Activated naive CD4-positive, alpha-beta T cell treated with anti-CD3 and anti-CD28 coated beads, Interleukin-2, amount 10 ng/mL, durations not matched to agents 7 days and 5 days (primary cell): ENCODE data around the gene TMEM11.
"Not testable (repeated sequence)": the region's sequence is repeated elsewhere in the genome, so short reads cannot be mapped to it uniquely, and the experiment has no call there.

Experiments
- CTCF ChIA-PET: fragments of 350-600 bp; sonication (Branson Sonifier 250); formaldehyde crosslinking; loops from one replicate; lab custom pipeline; 2021; ENCODE audit warnings: antibody characterized with exemption; lab: Charles Lee
- DNase-seq: peaks from one replicate; pipeline ENCODE4 v3.0.0-alpha.2; 2020
- H3K27ac Mint-ChIP-seq: one replicate; pipeline ENCODE4 v1.8.0; 2021; ENCODE audit warnings: mild to moderate bottlenecking, moderate library complexity, mixed read lengths
- H3K27me3 Mint-ChIP-seq: one replicate; pipeline ENCODE4 v1.8.0; 2021; ENCODE audit warnings: mild to moderate bottlenecking, mixed read lengths
- H3K36me3 Mint-ChIP-seq: one replicate; pipeline ENCODE4 v1.8.0; 2021; ENCODE audit warnings: mixed read lengths
- H3K4me1 Mint-ChIP-seq: one replicate; pipeline ENCODE4 v1.8.0; 2021; ENCODE audit warnings: mixed read lengths
- H3K4me3 Mint-ChIP-seq: one replicate; pipeline ENCODE4 v1.8.0; 2021; ENCODE audit warnings: mild to moderate bottlenecking, moderate library complexity, mixed read lengths
- H3K9me3 Mint-ChIP-seq: one replicate; pipeline ENCODE4 v1.8.0; 2021; ENCODE audit warnings: mixed read lengths

Gene TMEM11

GRCh38 chr17:21232033-21232749 lies 18.2 kb upstream of the TMEM11 start:
- peaks cover 9% of the 10 kb centered on the region for H3K9me3 Mint-ChIP-seq
- peaks cover 5% of the 10 kb centered on the region for H3K36me3 Mint-ChIP-seq
- H3K4me1 Mint-ChIP-seq, result no peaks in the 10 kb centered on the region
- H3K27me3 Mint-ChIP-seq, result no peaks in the 10 kb centered on the region
- H3K27ac Mint-ChIP-seq, result no peak overlapping the region
- H3K4me3 Mint-ChIP-seq, result no peak overlapping the region
- CTCF ChIA-PET, result no interaction called here
- DNase-seq, result no peak

- peaks cover 5% of the 10 kb centered on the region for H3K36me3 Mint-ChIP-seq
- H3K27me3 Mint-ChIP-seq, result no peaks in the 10 kb centered on the region
- no peaks in the 10 kb centered on the region for H3K4me1 Mint-ChIP-seq
- CTCF ChIA-PET, result no interaction called here
- no peak overlapping the region for H3K4me3 Mint-ChIP-seq
- peaks cover 9% of the 10 kb centered on the region for H3K9me3 Mint-ChIP-seq
- DNase-seq, result no peak
- H3K27ac Mint-ChIP-seq, result no peak overlapping the region
Measured at GRCh38 chr17:21231533-21231932, 17.6 kb upstream of the TMEM11 start.

- Mint-ChIP-seq H3K36me3 (peaks cover 5% of the 10 kb centered on the region), H3K27ac (no peak overlapping the region), H3K4me3 (no peak overlapping the region), H3K4me1 (no peaks in the 10 kb centered on the region), H3K27me3 (no peaks in the 10 kb centered on the region), H3K9me3 (peaks cover 9% of the 10 kb centered on the region)
- DNase-seq, result no peak
- CTCF ChIA-PET, result no interaction called here
Measured at GRCh38 chr17:21228845-21229244, 14.9 kb upstream of the TMEM11 start.

- CTCF ChIA-PET, result no interaction called here
- Mint-ChIP-seq H3K27ac (no peak overlapping the region), H3K27me3 (no peaks in the 10 kb centered on the region), H3K9me3 (peaks cover 7% of the 10 kb centered on the region), H3K4me1 (no peaks in the 10 kb centered on the region), H3K4me3 (no peak overlapping the region), H3K36me3 (peaks cover 5% of the 10 kb centered on the region)
- DNase-seq, result no peak
Measured at GRCh38 chr17:21228111-21228510, 14.2 kb upstream of the TMEM11 start.

GRCh38 chr17:21227277-21227676 lies 13.3 kb upstream of the TMEM11 start:
- H3K36me3 Mint-ChIP-seq, DNase-seq, H3K4me3 Mint-ChIP-seq, H3K4me1 Mint-ChIP-seq, H3K27me3 Mint-ChIP-seq, CTCF ChIA-PET, H3K9me3 Mint-ChIP-seq, H3K27ac Mint-ChIP-seq: not testable (repeated sequence)

GRCh38 chr17:21223086-21223485 lies 9.1 kb upstream of the TMEM11 start:
- Mint-ChIP-seq H3K27ac (no peak overlapping the region), H3K36me3 (peaks cover 11% of the 10 kb centered on the region), H3K9me3 (no peaks in the 10 kb centered on the region), H3K4me1 (no peaks in the 10 kb centered on the region), H3K4me3 (no peak overlapping the region), H3K27me3 (no peaks in the 10 kb centered on the region)
- DNase-seq, result no peak
- CTCF ChIA-PET, result no interaction called here

GRCh38 chr17:21218831-21219380 lies 4.9 kb upstream of the TMEM11 start:
- no peak for DNase-seq
- Mint-ChIP-seq H3K27me3 (no peaks in the 10 kb centered on the region), H3K4me1 (peaks cover 30% of the 10 kb centered on the region), H3K9me3 (no peaks in the 10 kb centered on the region), H3K36me3 (peaks cover 12% of the 10 kb centered on the region), H3K4me3 (no peak overlapping the region), H3K27ac (peak overlapping the region; percentile 24)
- CTCF ChIA-PET, result no interaction called here

- CTCF ChIA-PET, result no interaction called here
Measured at GRCh38 chr17:21218101-21218500, 4.1 kb upstream of the TMEM11 start.

GRCh38 chr17:21217346-21217745 lies 3.4 kb upstream of the TMEM11 start:
- no peaks in the 10 kb centered on the region for H3K27me3 Mint-ChIP-seq
- no peaks in the 10 kb centered on the region for H3K9me3 Mint-ChIP-seq
- no peak overlapping the region for H3K4me3 Mint-ChIP-seq
- peaks cover 41% of the 10 kb centered on the region for H3K4me1 Mint-ChIP-seq
- CTCF ChIA-PET, result no interaction called here
- DNase-seq, result no peak
- peaks cover 16% of the 10 kb centered on the region for H3K36me3 Mint-ChIP-seq
- H3K27ac Mint-ChIP-seq, result peak overlapping the region; percentile 19

More at GRCh38 chr17:21218101-21218500, 4.1 kb upstream of the TMEM11 start:
- no peaks in the 10 kb centered on the region for H3K27me3 Mint-ChIP-seq
- peaks cover 16% of the 10 kb centered on the region for H3K36me3 Mint-ChIP-seq
- H3K9me3 Mint-ChIP-seq, result no peaks in the 10 kb centered on the region
- DNase-seq, result no peak
- no peak overlapping the region for H3K4me3 Mint-ChIP-seq
- H3K4me1 Mint-ChIP-seq, result peaks cover 33% of the 10 kb centered on the region
- no peak overlapping the region for H3K27ac Mint-ChIP-seq

GRCh38 chr17:21215935-21216334 lies 2.0 kb upstream of the TMEM11 start:
- Mint-ChIP-seq H3K27ac (peak overlapping the region; percentile 84), H3K9me3 (no peaks in the 10 kb centered on the region), H3K27me3 (no peaks in the 10 kb centered on the region), H3K4me1 (peaks cover 54% of the 10 kb centered on the region), H3K4me3 (peak overlapping the region; percentile 97), H3K36me3 (peaks cover 5% of the 10 kb centered on the region)
- CTCF ChIA-PET, result interaction anchor here (1.4 kb wide), 1 partner anchor 88 kb away, joined by 3 read pairs; no protein-coding TSS in a partner anchor
- no peak for DNase-seq

GRCh38 chr17:21214777-21215541 lies 998 bp upstream of the TMEM11 start:
- H3K27ac Mint-ChIP-seq, result peak overlapping the region; percentile 84

GRCh38 chr17:21213638-21214014 lies 335 bp downstream of the TMEM11 start:
- DNase-seq, result no peak
- Mint-ChIP-seq H3K4me3 (peak overlapping the region; percentile 97), H3K9me3 (no peaks in the 10 kb centered on the region), H3K4me1 (peaks cover 63% of the 10 kb centered on the region), H3K27ac (peak overlapping the region; percentile 90), H3K27me3 (no peaks in the 10 kb centered on the region), H3K36me3 (peaks cover 15% of the 10 kb centered on the region)
- CTCF ChIA-PET, result interaction anchor here (0.7 to 2.6 kb wide), 6 partner anchors 24 to 114 kb away, joined by 3 to 10 read pairs (median 3); no protein-coding TSS in a partner anchor

More at GRCh38 chr17:21214777-21215541, 998 bp upstream of the TMEM11 start:
- DNase-seq, result peak; percentile 24
- Mint-ChIP-seq H3K36me3 (peaks cover 12% of the 10 kb centered on the region), H3K4me3 (peak overlapping the region; percentile 97), H3K9me3 (no peaks in the 10 kb centered on the region), H3K27me3 (no peaks in the 10 kb centered on the region), H3K4me1 (peaks cover 61% of the 10 kb centered on the region)
- CTCF ChIA-PET, result interaction anchor here (1.4 kb wide), 1 partner anchor 87 kb away, joined by 3 read pairs; no protein-coding TSS in a partner anchor

GRCh38 chr17:21212826-21213637 lies 929 bp downstream of the TMEM11 start:
- H3K36me3 Mint-ChIP-seq, result peaks cover 17% of the 10 kb centered on the region
- peak overlapping the region; percentile 97 for H3K4me3 Mint-ChIP-seq
- peaks cover 63% of the 10 kb centered on the region for H3K4me1 Mint-ChIP-seq
- no peaks in the 10 kb centered on the region for H3K27me3 Mint-ChIP-seq
- peak overlapping the region; percentile 90 for H3K27ac Mint-ChIP-seq
- no peaks in the 10 kb centered on the region for H3K9me3 Mint-ChIP-seq
- no peak for DNase-seq
- CTCF ChIA-PET, result interaction anchor here (0.7 to 2.6 kb wide), 7 partner anchors 25 to 113 kb away, joined by 3 to 10 read pairs (median 3); no protein-coding TSS in a partner anchor
